Fibroblast of villous mesenchyme (primary cell): Measurements from ENCODE around the gene ABCC9. TPM values are rescaled to one million over a fixed set of nuclear protein-coding genes. Genes with fewer than 3 reads are reported as not detected.

Source experiments
- DNase-seq: peaks from one replicate; pipeline ENCODE4 v3.0.0-alpha.2; 2010; ENCODE audit warnings: low read depth
- H3K4me3 ChIP-seq: 2 replicates; pipeline ENCODE4 v1.5.1; 2011; ENCODE audit warnings: low read depth, mild to moderate bottlenecking, low read length
- small RNA-seq: library from RNA; depleted of rRNA; stranded (forward); fragments of <200 nt; gene quantifications from one replicate; pipeline ENCODE3, GENCODE V24; 2012
- total RNA-seq: library from RNA; depleted of rRNA; stranded (reverse); fragments of >200 nt; gene quantifications from 2 replicates; pipeline ENCODE4 v1.2.3, GENCODE V29; 2012
- TF ChIP-seq, protein P1 (sequence below): IDR thresholded peaks from 2 replicates; pipeline ENCODE4 v1.5.1; 2012; ENCODE audit warnings: low read depth, mild to moderate bottlenecking, low read length; ENCODE audit not compliant: insufficient read depth

ABCC9 gene
- total RNA-seq, 1 donor: 12.1 TPM

DNA sequence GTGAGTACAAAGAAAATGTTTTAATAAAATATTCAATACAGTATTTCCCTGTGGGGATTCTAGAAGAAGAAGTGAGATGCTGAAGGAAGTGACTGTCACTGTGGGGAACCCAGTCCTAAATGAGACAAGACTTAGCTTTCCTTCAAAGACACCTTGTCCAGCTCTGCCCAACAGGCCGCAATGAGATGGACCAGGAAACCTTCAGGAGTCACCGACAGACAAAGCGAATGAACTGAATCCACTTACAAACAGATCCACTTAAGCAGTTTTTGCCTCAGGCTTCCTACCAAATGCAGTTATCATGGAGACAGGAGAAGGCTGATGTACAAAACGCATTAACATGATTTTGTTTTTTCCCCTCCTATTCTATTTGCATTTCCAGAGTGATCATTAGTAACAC is 176.3 kb downstream of the ABCC9 start:
- H3K4me3 ChIP-seq: no peak overlapping the region
- no peak for DNase-seq
- TF ChIP-seq, protein P1, sequence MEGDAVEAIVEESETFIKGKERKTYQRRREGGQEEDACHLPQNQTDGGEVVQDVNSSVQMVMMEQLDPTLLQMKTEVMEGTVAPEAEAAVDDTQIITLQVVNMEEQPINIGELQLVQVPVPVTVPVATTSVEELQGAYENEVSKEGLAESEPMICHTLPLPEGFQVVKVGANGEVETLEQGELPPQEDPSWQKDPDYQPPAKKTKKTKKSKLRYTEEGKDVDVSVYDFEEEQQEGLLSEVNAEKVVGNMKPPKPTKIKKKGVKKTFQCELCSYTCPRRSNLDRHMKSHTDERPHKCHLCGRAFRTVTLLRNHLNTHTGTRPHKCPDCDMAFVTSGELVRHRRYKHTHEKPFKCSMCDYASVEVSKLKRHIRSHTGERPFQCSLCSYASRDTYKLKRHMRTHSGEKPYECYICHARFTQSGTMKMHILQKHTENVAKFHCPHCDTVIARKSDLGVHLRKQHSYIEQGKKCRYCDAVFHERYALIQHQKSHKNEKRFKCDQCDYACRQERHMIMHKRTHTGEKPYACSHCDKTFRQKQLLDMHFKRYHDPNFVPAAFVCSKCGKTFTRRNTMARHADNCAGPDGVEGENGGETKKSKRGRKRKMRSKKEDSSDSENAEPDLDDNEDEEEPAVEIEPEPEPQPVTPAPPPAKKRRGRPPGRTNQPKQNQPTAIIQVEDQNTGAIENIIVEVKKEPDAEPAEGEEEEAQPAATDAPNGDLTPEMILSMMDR: no peak

DNA sequence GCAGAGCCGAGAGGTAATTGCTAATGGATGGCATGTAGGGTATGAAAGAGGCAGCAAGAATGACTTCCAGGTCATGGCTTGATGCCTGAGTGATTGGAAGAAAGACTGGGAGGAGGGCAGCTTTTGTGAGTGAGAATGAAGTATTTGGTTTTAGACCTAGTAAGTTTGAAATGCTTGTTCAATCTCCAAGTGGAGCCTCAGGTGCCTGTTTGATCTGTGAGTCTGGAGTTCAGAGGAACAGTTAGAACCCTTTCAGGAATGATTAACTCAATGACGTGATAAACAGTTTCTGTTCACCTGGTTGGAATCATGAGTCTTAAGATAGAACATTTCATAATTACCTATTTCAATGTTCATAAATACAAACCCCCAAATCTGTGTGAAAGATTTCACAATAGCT is 177.2 kb downstream of the ABCC9 start:
- no peak for DNase-seq
- no peak overlapping the region for H3K4me3 ChIP-seq
- TF ChIP-seq, protein P1: no peak

DNA sequence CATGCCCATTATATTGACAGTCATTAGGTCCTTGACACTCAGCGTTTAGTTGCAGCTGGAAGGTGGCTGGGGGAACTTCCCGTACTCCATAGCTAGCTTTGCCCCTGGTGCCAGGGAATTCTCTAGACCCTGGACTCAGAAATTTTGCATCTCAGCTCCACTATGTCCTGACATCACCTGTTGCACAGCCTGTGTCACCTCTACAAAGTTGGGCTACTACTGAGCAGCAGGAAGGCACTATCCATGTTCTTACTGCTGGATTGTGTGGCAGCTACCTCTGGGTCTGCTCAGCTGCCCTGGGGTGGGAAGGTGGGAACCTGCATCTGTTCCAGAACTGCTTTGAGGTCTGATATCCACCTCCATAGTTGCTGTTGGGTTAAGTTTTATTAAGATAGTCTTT is 177.7 kb downstream of the ABCC9 start:
- H3K4me3 ChIP-seq: no peak overlapping the region
- no peak for DNase-seq
- TF ChIP-seq, protein P1: no peak

DNA sequence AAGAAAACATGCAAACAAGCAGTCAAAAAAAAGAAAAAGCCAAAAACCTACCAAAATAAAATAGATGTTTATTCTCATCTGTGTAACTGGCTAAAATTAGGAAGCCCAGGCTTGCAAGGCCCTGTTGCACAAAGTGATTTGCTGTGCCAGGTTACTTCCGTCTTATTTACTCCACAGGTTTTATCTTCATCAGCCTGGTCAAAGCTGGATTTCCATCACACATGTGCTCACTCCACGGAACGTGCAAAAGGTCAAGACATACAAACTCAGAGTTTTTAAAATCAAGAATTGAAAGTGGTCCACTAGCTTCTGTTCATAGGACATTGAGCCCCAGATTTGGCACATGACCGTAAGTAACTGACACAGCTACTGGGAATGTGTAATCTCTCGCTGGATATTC is 181.5 kb downstream of the ABCC9 start:
- no peak overlapping the region for H3K4me3 ChIP-seq
- TF ChIP-seq, protein P1: no peak
- DNase-seq: no peak

DNA sequence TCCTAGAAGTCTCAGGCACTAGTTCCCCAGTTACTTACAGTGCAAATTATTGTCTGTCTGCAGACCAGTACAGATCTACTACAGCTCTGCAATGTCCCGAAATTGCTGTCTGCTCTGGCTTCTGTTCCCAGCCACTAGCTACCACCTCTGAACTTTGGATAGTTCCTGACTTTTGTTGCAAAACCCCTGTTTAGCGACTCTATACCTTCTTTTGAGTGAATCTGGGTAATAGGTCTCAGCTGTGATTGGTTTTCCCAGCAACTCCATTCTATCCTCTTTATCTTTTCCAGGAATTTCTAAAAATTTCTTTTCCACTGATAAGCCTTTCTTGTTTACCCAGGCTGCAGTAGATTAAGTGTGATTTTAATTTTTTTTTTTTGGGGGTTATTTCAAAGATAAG is 183.5 kb downstream of the ABCC9 start:
- H3K4me3 ChIP-seq: no peak overlapping the region
- TF ChIP-seq, protein P1: no peak
- DNase-seq: no peak

DNA sequence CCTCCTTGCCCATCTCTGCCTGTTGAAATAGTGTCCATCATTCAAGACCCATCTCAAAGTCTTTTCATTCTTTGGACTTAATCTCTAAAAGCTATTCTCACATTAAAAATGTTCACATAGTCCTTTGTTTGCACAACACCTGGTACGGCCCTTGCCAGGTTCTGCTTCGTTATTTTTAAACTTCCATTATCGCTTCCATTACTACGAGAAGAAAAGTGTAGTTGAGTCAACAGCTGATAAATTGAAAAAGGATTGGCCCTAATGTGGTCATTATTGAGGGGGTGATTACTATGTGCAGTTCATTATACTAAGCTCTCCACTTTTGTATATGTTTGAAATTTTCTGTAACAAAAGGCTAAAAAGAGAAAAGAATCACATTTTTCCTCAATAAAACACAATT is 184.5 kb downstream of the ABCC9 start:
- no peak for DNase-seq
- no peak overlapping the region for H3K4me3 ChIP-seq
- TF ChIP-seq, protein P1: no peak

DNA sequence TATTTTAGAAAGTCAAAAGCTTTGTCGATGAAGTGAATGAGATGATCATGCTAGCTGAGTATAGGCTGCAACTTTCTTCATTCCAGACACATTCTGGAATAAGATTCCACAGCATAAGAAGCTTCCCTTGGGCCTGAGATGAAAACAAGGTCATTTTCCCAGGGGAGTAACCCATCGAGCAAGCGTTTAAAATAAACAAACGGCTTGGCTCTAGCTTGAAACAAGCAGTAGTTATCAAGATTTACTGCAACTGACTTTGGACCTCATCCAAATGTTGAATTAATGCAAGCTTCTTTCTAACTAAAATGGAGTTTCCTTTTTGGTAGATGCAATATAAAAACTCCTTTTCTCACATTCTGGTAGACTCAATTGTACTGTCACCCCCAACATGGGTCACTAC is 189.7 kb downstream of the ABCC9 start:
- H3K4me3 ChIP-seq: no peak overlapping the region
- TF ChIP-seq, protein P1: no peak
- DNase-seq: peak; percentile 87

Small RNAs within 50 kb of the gene (small RNA-seq; reads per million reads assigned to genes)
- not detected for gene AC008250.2

Other genes starting within 250 kb of the ABCC9 start
- 5.2 and 19.4 TPM in 2 replicates for gene KCNJ8, start 166.7 kb downstream of the ABCC9 start, total RNA-seq
- gene CMAS, start 104.8 kb upstream of the ABCC9 start, total RNA-seq: 16.8 and 28.1 TPM in 2 replicates